IPS-20b (cell line): Measurements from ENCODE around the gene GJD2.

Experiments
- H3K27ac ChIP-seq: one replicate; pipeline ENCODE4 v1.5.1; 2013; ENCODE audit warnings: low read length
- H3K27me3 ChIP-seq: 2 replicates; pipeline ENCODE4 v1.6.1; 2013; ENCODE audit warnings: mild to moderate bottlenecking, low read length, inconsistent platforms; ENCODE audit not compliant: insufficient read depth
- H3K36me3 ChIP-seq: 2 replicates; pipeline ENCODE4 v1.6.1; 2013; ENCODE audit warnings: low read depth, mild to moderate bottlenecking, inconsistent platforms, low read length, moderate library complexity; ENCODE audit not compliant: insufficient read depth
- H3K4me1 ChIP-seq: 2 replicates; pipeline ENCODE4 v1.6.1; 2013; ENCODE audit warnings: mild to moderate bottlenecking, control low read depth, inconsistent platforms, low read length, moderate library complexity; ENCODE audit not compliant: insufficient read depth
- H3K4me3 ChIP-seq: 2 replicates; pipeline ENCODE4 v1.5.1; 2013; ENCODE audit warnings: mild to moderate bottlenecking, low read length, inconsistent platforms
- H3K9ac ChIP-seq: 2 replicates; pipeline ENCODE4 v1.6.1; 2013; ENCODE audit warnings: low read depth, mild to moderate bottlenecking, inconsistent platforms, low read length, moderate library complexity
- H3K9me3 ChIP-seq: 2 replicates; pipeline ENCODE4 v1.6.1; 2013; ENCODE audit warnings: mild to moderate bottlenecking, low read depth, low read length, inconsistent platforms; ENCODE audit not compliant: insufficient read depth

GJD2 gene

GRCh38 chr15:34769711-34770110 is 14.9 kb upstream of the GJD2 start:
- H3K36me3 ChIP-seq, result no peaks in the 10 kb centered on the region
- no peak overlapping the region for H3K4me3 ChIP-seq
- no peaks in the 10 kb centered on the region for H3K27me3 ChIP-seq
- no peak overlapping the region for H3K9ac ChIP-seq
- H3K4me1 ChIP-seq, result peaks cover 2% of the 10 kb centered on the region; the same call in 1 of the 2 replicates
- H3K9me3 ChIP-seq, result no peaks in the 10 kb centered on the region
- H3K27ac ChIP-seq, result no peak overlapping the region

GRCh38 chr15:34768530-34768929 is 13.7 kb upstream of the GJD2 start:
- Histone ChIP-seq H3K27ac (no peak overlapping the region), H3K4me1 (no peaks in the 10 kb centered on the region), H3K4me3 (no peak overlapping the region), H3K9me3 (no peaks in the 10 kb centered on the region), H3K36me3 (no peaks in the 10 kb centered on the region), H3K27me3 (no peaks in the 10 kb centered on the region), H3K9ac (no peak overlapping the region)

- Histone ChIP-seq H3K4me3 (no peak overlapping the region), H3K9ac (no peak overlapping the region), H3K4me1 (no peaks in the 10 kb centered on the region), H3K27me3 (no peaks in the 10 kb centered on the region), H3K9me3 (no peaks in the 10 kb centered on the region), H3K27ac (no peak overlapping the region), H3K36me3 (no peaks in the 10 kb centered on the region)
These were observed 10.9 kb upstream of the GJD2 start for GRCh38 chr15:34765741-34766140.

- no peaks in the 10 kb centered on the region for H3K36me3 ChIP-seq
- H3K4me1 ChIP-seq, result peaks cover under 1% of the 10 kb centered on the region; the same call in 1 of the 2 replicates
- H3K9me3 ChIP-seq, result no peaks in the 10 kb centered on the region
- no peak overlapping the region for H3K27ac ChIP-seq
- peaks cover 30% of the 10 kb centered on the region for H3K27me3 ChIP-seq
- no peak overlapping the region for H3K4me3 ChIP-seq
- H3K9ac ChIP-seq, result no peak overlapping the region
These were observed 6.1 kb upstream of the GJD2 start for GRCh38 chr15:34760909-34761308.

- Histone ChIP-seq H3K4me1 (peaks cover 4% of the 10 kb centered on the region; the same call in 1 of the 2 replicates), H3K4me3 (no peak overlapping the region), H3K36me3 (no peaks in the 10 kb centered on the region), H3K27ac (no peak overlapping the region), H3K9ac (no peak overlapping the region), H3K27me3 (peaks cover 39% of the 10 kb centered on the region), H3K9me3 (no peaks in the 10 kb centered on the region)
These were observed 5.2 kb upstream of the GJD2 start for GRCh38 chr15:34759992-34760391.

- no peak overlapping the region for H3K9ac ChIP-seq
- H3K27me3 ChIP-seq, result peaks cover 46% of the 10 kb centered on the region
- peaks cover 4% of the 10 kb centered on the region; the same call in 1 of the 2 replicates for H3K4me1 ChIP-seq
- H3K4me3 ChIP-seq, result no peak overlapping the region
- H3K9me3 ChIP-seq, result no peaks in the 10 kb centered on the region
- H3K36me3 ChIP-seq, result no peaks in the 10 kb centered on the region
- H3K27ac ChIP-seq, result no peak overlapping the region
These were observed 4.5 kb upstream of the GJD2 start for GRCh38 chr15:34759347-34759746.

GRCh38 chr15:34757262-34757661 is 2.5 kb upstream of the GJD2 start:
- peaks cover 4% of the 10 kb centered on the region; the same call in 1 of the 2 replicates for H3K4me1 ChIP-seq
- H3K4me3 ChIP-seq, result no peak overlapping the region
- H3K27ac ChIP-seq, result no peak overlapping the region
- peaks cover 67% of the 10 kb centered on the region for H3K27me3 ChIP-seq
- H3K9ac ChIP-seq, result no peak overlapping the region
- H3K9me3 ChIP-seq, result no peaks in the 10 kb centered on the region
- no peaks in the 10 kb centered on the region for H3K36me3 ChIP-seq

- Histone ChIP-seq H3K9ac (no peak overlapping the region), H3K27me3 (peaks cover 73% of the 10 kb centered on the region), H3K4me3 (peak overlapping the region; percentile 72), H3K36me3 (no peaks in the 10 kb centered on the region), H3K27ac (no peak overlapping the region), H3K4me1 (peaks cover 4% of the 10 kb centered on the region; the same call in 1 of the 2 replicates), H3K9me3 (no peaks in the 10 kb centered on the region)
These were observed 598 bp upstream of the GJD2 start for GRCh38 chr15:34755419-34755773.

GRCh38 chr15:34754171-34754601 is 612 bp downstream of the GJD2 start:
- H3K4me1 ChIP-seq, result 0 out of 2 replicates have a peak, but pooled peaks cover 4% of the 10 kb centered on the region

GRCh38 chr15:34753236-34753894 is 1.4 kb downstream of the GJD2 start:
- 0 out of 2 replicates have a peak, but pooled peaks cover 4% of the 10 kb centered on the region for H3K4me1 ChIP-seq
- H3K27me3 ChIP-seq, result peaks cover 80% of the 10 kb centered on the region
- H3K36me3 ChIP-seq, result no peaks in the 10 kb centered on the region
- H3K27ac ChIP-seq, result no peak overlapping the region
- 0 out of 2 replicates have a peak overlapping the region, but pooled peaks have one; percentile 36 for H3K4me3 ChIP-seq
- H3K9me3 ChIP-seq, result no peaks in the 10 kb centered on the region
- no peak overlapping the region for H3K9ac ChIP-seq

More at GRCh38 chr15:34754171-34754601, 612 bp downstream of the GJD2 start:
- H3K4me3 ChIP-seq, result peak overlapping the region; percentile 72
- no peaks in the 10 kb centered on the region for H3K9me3 ChIP-seq
- H3K27me3 ChIP-seq, result peaks cover 80% of the 10 kb centered on the region
- H3K9ac ChIP-seq, result no peak overlapping the region
- no peak overlapping the region for H3K27ac ChIP-seq
- no peaks in the 10 kb centered on the region for H3K36me3 ChIP-seq

- H3K4me1 ChIP-seq, result no peaks in the 10 kb centered on the region
- no peaks in the 10 kb centered on the region for H3K9me3 ChIP-seq
- H3K4me3 ChIP-seq, result no peak overlapping the region
- no peaks in the 10 kb centered on the region for H3K36me3 ChIP-seq
- H3K27ac ChIP-seq, result no peak overlapping the region
- peaks cover 43% of the 10 kb centered on the region for H3K27me3 ChIP-seq
- H3K9ac ChIP-seq, result no peak overlapping the region
These were observed 5.1 kb downstream of the GJD2 start for GRCh38 chr15:34749691-34750090.

- Histone ChIP-seq H3K9me3 (no peaks in the 10 kb centered on the region), H3K27me3 (no peaks in the 10 kb centered on the region), H3K27ac (no peak overlapping the region), H3K9ac (no peak overlapping the region), H3K4me3 (no peak overlapping the region), H3K4me1 (no peaks in the 10 kb centered on the region), H3K36me3 (no peaks in the 10 kb centered on the region)
These were observed 15.5 kb downstream of the GJD2 start for GRCh38 chr15:34739346-34739745.
